HEK293 (cell line): Measurements from ENCODE around the gene IPO9.

Experiments used
- CTCF ChIA-PET: fragments of 350-600 bp; formaldehyde crosslinking; extraction: SDS; loops from one replicate; lab custom pipeline; 2021; ENCODE audit warnings: antibody characterized with exemption; lab: Yijun Ruan, JAX
- POLR2A ChIA-PET: fragments of 300-600 bp; formaldehyde crosslinking; extraction: SDS; loops from one replicate; lab custom pipeline; 2020; ENCODE audit warnings: antibody characterized with exemption, inconsistent platforms; lab: Yijun Ruan, JAX
- H3K27ac ChIP-seq: fragments of 200-500 bp; sonication (Bioruptor generic); 2 replicates; pipeline ENCODE4 v1.5.1; 2014; ENCODE audit warnings: low read depth, low read length, control low read depth, inconsistent platforms; ENCODE audit errors: extremely low read depth
- H3K36me3 ChIP-seq, 2 experiments: fragments of 200-500 bp in 1 of 2; sonication (Bioruptor generic) in 1 of 2; 1 replicate in 1 of 2; 2 replicates in 1 of 2; pipeline ENCODE4 v1.5.1; 2014 to 2017; ENCODE audit warnings: inconsistent platforms in 2 of 2, low read length in 2 of 2; ENCODE audit not compliant: control insufficient read depth in 2 of 2, insufficient read depth in 1 of 2
- H3K4me1 ChIP-seq: fragments of 200-500 bp; sonication (Bioruptor generic); 2 replicates; pipeline ENCODE4 v1.5.1; 2014; ENCODE audit warnings: mild to moderate bottlenecking, low read length, inconsistent platforms; ENCODE audit not compliant: control insufficient read depth, insufficient read depth
- H3K4me3 ChIP-seq: 2 replicates; pipeline ENCODE4 v1.5.1; 2011; ENCODE audit warnings: low read depth, mild to moderate bottlenecking, control low read depth, low read length, moderate library complexity
- H3K9me3 ChIP-seq: fragments of 200-500 bp; sonication (Bioruptor generic); 2 replicates; pipeline ENCODE4 v1.5.1; 2014; ENCODE audit warnings: low read depth, low read length, inconsistent platforms; ENCODE audit not compliant: control insufficient read depth, insufficient read depth
- ZNF132 ChIP-seq: fragments of 450-650 bp; formaldehyde crosslinking; IDR thresholded peaks from 2 replicates; pipeline ENCODE4 v1.5.1; 2017; ENCODE audit warnings: missing biosample characterization, missing genetic modification characterization, borderline replicate concordance
- ZNF133 ChIP-seq: fragments of 450-650 bp; formaldehyde crosslinking; IDR thresholded peaks from 2 replicates; pipeline ENCODE4 v1.5.1; 2016; ENCODE audit warnings: missing biosample characterization, missing genetic modification characterization
- ZNF146 ChIP-seq: fragments of 450-650 bp; formaldehyde crosslinking; IDR thresholded peaks from 2 replicates; pipeline ENCODE4 v1.5.1; 2016; ENCODE audit warnings: missing biosample characterization, missing genetic modification characterization
- ZNF155 ChIP-seq: fragments of 450-650 bp; formaldehyde crosslinking; IDR thresholded peaks from 2 replicates; pipeline ENCODE4 v1.5.1; 2016; ENCODE audit warnings: missing biosample characterization, missing genetic modification characterization
- ZNF239 ChIP-seq: fragments of 450-650 bp; formaldehyde crosslinking; IDR thresholded peaks from 2 replicates; pipeline ENCODE4 v1.5.1; 2016; ENCODE audit warnings: missing biosample characterization, missing genetic modification characterization
- ZNF24 ChIP-seq: fragments of 450-650 bp; formaldehyde crosslinking; IDR thresholded peaks from 2 replicates; pipeline ENCODE4 v1.5.1; 2016; ENCODE audit warnings: missing biosample characterization, missing genetic modification characterization
- ZNF341 ChIP-seq: fragments of 450-650 bp; formaldehyde crosslinking; IDR thresholded peaks from 2 replicates; pipeline ENCODE4; 2016; ENCODE audit warnings: low read depth, missing biosample characterization, missing genetic modification characterization
- ZNF366 ChIP-seq: fragments of 450-650 bp; formaldehyde crosslinking; conservative IDR thresholded peaks from 2 replicates; pipeline ENCODE4 v1.5.1; 2016; ENCODE audit warnings: missing biosample characterization, missing genetic modification characterization
- ZNF404 ChIP-seq: fragments of 450-650 bp; formaldehyde crosslinking; IDR thresholded peaks from 2 replicates; pipeline ENCODE4 v1.5.1; 2017; ENCODE audit warnings: missing biosample characterization, missing genetic modification characterization
- ZNF423 ChIP-seq: fragments of 450-650 bp; formaldehyde crosslinking; IDR thresholded peaks from 2 replicates; pipeline ENCODE4 v1.5.1; 2016; ENCODE audit warnings: missing biosample characterization, missing genetic modification characterization
- ZNF433 ChIP-seq: fragments of 450-650 bp; formaldehyde crosslinking; IDR thresholded peaks from 2 replicates; pipeline ENCODE4 v1.5.1; 2016; ENCODE audit warnings: missing biosample characterization, missing genetic modification characterization, low read depth
- ZNF558 ChIP-seq: fragments of 450-650 bp; formaldehyde crosslinking; IDR thresholded peaks from 2 replicates; pipeline ENCODE4 v1.5.1; 2016; ENCODE audit warnings: missing biosample characterization, missing genetic modification characterization
- ZNF600 ChIP-seq: fragments of 450-650 bp; formaldehyde crosslinking; IDR thresholded peaks from 2 replicates; pipeline ENCODE4 v1.5.1; 2016; ENCODE audit warnings: missing biosample characterization, missing genetic modification characterization
- ZNF610 ChIP-seq: fragments of 450-650 bp; formaldehyde crosslinking; IDR thresholded peaks from 2 replicates; pipeline ENCODE4 v1.5.1; 2016; ENCODE audit warnings: missing biosample characterization, missing genetic modification characterization, borderline replicate concordance
- ZSCAN30 ChIP-seq: fragments of 450-650 bp; IDR thresholded peaks from 2 replicates; pipeline ENCODE4 v1.5.1; 2018; ENCODE audit warnings: missing biosample characterization, mild to moderate bottlenecking, missing genetic modification characterization, moderate library complexity
- TF ChIP-seq, protein P1 (sequence below): fragments of 450-650 bp; formaldehyde crosslinking; IDR thresholded peaks from 2 replicates; pipeline ENCODE4 v1.5.1; 2017; ENCODE audit warnings: missing biosample characterization, missing genetic modification characterization
- TF ChIP-seq, protein P2 (sequence below): fragments of 450-650 bp; formaldehyde crosslinking; IDR thresholded peaks from 2 replicates; pipeline ENCODE4 v1.5.1; 2016; ENCODE audit warnings: missing biosample characterization, missing genetic modification characterization, borderline replicate concordance
- TF ChIP-seq, protein P3 (sequence below): fragments of 450-650 bp; formaldehyde crosslinking; IDR thresholded peaks from 2 replicates; pipeline ENCODE4 v1.5.1; 2016; ENCODE audit warnings: missing biosample characterization, missing genetic modification characterization, low read depth
- TF ChIP-seq, protein P4 (sequence below): fragments of 450-650 bp; formaldehyde crosslinking; IDR thresholded peaks from 2 replicates; pipeline ENCODE4 v1.5.1; 2016; ENCODE audit warnings: missing biosample characterization, missing genetic modification characterization
- TF ChIP-seq, protein P5 (sequence below): fragments of 450-650 bp; formaldehyde crosslinking; IDR thresholded peaks from 2 replicates; pipeline ENCODE4 v1.5.1; 2017; ENCODE audit warnings: missing biosample characterization, missing genetic modification characterization

The IPO9 gene

DNA sequence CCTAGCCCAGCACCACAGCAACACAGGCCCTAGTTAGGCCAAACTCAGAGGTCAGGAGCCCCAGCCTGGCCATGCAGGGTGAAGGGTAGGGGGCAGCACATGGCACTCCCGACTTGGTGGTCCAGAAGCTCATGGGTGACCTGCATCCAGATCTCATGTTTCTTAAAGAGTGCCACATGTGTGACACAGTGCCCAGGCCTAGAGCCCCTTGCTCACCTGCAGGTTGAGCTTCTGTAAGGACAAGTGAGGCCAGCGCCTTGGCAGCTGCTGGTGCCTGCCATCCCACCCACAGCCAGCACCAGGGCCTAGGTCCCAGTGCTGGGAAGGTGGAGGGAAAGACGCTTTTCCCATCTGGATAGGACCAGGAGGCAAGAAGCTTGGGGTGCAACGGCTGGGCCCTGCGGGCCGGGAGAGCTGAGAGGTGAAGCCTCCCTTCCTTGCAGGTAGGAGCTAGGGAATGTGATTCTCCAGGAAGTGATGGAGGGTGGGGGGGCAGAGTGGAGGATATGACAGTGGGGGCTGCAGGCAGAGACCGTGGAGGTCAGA, 66.2 kb downstream of the IPO9 start:
- CTCF ChIA-PET, result interaction anchor here (0.6 to 8.5 kb wide), 40 partner anchors 12 to 340 kb away, joined by 3 to 204 read pairs (median 6); partner anchors contain the start of genes LMOD1, RNPEP and TIMM17A
- POLR2A ChIA-PET, result interaction anchor here (0.7 to 1.7 kb wide), 6 partner anchors 9 to 88 kb away, joined by 3 to 10 read pairs (median 8); partner anchors contain the start of genes RNPEP and TIMM17A
- no peak overlapping the region for H3K4me3 ChIP-seq
- no peaks in the 10 kb centered on the region for H3K9me3 ChIP-seq
- H3K27ac ChIP-seq, result no peak overlapping the region
- no peaks in the 10 kb centered on the region for H3K4me1 ChIP-seq
- TF ChIP-seq ZNF341, result 0 out of 2 replicates have a peak, but pooled peaks have one; percentile 0
- TF ChIP-seq, protein P1, sequence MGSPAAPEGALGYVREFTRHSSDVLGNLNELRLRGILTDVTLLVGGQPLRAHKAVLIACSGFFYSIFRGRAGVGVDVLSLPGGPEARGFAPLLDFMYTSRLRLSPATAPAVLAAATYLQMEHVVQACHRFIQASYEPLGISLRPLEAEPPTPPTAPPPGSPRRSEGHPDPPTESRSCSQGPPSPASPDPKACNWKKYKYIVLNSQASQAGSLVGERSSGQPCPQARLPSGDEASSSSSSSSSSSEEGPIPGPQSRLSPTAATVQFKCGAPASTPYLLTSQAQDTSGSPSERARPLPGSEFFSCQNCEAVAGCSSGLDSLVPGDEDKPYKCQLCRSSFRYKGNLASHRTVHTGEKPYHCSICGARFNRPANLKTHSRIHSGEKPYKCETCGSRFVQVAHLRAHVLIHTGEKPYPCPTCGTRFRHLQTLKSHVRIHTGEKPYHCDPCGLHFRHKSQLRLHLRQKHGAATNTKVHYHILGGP (tag by site-specific recombination), result no peak
- H3K36me3 ChIP-seq, result no peaks in the 10 kb centered on the region

DNA sequence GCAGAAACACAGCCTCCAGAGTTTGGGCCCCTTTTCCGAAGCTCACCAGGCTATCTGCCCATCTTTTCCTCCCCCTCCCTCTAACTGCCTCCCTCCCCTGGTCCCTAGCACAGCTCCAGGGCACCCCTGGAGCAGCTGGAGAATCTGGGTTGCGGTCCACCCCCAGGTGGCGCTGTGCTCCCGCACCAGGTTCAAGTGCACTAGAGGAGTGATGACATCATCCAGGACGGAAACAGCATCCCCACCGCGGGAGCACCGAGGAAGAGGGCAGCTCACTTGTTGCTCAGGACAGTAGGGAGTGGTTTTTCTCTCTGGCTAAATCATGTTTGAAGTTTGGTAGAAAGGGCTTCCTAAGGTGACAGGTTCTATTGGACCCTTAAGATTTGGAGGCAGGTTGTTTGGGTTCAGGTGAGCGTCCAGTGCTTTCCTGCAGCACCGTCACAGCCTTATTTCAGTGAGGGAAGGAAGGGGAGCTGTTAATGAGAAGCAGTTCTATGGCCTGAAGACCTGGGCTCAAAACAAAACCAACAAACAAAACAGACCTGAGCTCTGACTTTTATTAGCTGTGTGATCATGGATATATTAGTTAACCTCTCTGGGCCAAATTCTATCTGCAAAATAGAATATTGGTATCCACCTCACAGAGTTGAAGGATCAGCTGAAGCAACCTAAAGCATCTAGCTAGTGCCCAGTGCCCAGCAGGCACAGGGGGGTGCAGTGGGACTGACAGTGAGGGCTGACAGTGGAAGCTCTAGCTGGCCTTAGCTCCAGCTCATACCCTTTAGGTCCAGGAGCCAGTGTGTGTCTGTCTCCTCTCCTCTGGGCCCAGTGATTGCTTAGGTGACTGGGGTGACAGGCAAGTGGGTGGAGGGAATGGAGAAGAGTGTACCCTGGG, 67.2 kb downstream of the IPO9 start:
- CTCF ChIA-PET, result interaction anchor here (0.6 to 8.5 kb wide), 59 partner anchors 11 to 279 kb away, joined by 3 to 204 read pairs (median 4); partner anchors contain the start of genes LMOD1, RNPEP and TIMM17A
- Histone ChIP-seq H3K36me3 (no peaks in the 10 kb centered on the region), H3K9me3 (no peaks in the 10 kb centered on the region), H3K4me1 (no peaks in the 10 kb centered on the region), H3K4me3 (no peak overlapping the region), H3K27ac (no peak overlapping the region)
- POLR2A ChIA-PET, result interaction anchor here (0.7 to 1.7 kb wide), 9 partner anchors 9 to 87 kb away, joined by 3 to 10 read pairs (median 5); partner anchors contain the start of genes LMOD1, RNPEP and TIMM17A
- peak; percentile 52 for TF ChIP-seq ZNF558 (tag by site-specific recombination)
- peak; percentile 52; the same call in 1 of the 2 replicates for TF ChIP-seq ZNF366 (tag by site-specific recombination)
- TF ChIP-seq ZNF239 (tag by site-specific recombination), result no peak
- TF ChIP-seq, protein P2, sequence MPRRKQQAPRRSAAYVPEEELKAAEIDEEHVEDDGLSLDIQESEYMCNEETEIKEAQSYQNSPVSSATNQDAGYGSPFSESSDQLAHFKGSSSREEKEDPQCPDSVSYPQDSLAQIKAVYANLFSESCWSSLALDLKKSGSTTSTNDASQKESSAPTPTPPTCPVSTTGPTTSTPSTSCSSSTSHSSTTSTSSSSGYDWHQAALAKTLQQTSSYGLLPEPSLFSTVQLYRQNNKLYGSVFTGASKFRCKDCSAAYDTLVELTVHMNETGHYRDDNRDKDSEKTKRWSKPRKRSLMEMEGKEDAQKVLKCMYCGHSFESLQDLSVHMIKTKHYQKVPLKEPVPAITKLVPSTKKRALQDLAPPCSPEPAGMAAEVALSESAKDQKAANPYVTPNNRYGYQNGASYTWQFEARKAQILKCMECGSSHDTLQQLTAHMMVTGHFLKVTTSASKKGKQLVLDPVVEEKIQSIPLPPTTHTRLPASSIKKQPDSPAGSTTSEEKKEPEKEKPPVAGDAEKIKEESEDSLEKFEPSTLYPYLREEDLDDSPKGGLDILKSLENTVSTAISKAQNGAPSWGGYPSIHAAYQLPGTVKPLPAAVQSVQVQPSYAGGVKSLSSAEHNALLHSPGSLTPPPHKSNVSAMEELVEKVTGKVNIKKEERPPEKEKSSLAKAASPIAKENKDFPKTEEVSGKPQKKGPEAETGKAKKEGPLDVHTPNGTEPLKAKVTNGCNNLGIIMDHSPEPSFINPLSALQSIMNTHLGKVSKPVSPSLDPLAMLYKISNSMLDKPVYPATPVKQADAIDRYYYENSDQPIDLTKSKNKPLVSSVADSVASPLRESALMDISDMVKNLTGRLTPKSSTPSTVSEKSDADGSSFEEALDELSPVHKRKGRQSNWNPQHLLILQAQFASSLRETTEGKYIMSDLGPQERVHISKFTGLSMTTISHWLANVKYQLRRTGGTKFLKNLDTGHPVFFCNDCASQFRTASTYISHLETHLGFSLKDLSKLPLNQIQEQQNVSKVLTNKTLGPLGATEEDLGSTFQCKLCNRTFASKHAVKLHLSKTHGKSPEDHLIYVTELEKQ, result no peak
- no peak for TF ChIP-seq ZNF423 (tag by site-specific recombination)
- no peak for TF ChIP-seq ZNF404 (tag by site-specific recombination)
- TF ChIP-seq ZNF155 (tag by site-specific recombination), result no peak
- TF ChIP-seq ZNF132 (tag by site-specific recombination), result no peak
- TF ChIP-seq, protein P3, sequence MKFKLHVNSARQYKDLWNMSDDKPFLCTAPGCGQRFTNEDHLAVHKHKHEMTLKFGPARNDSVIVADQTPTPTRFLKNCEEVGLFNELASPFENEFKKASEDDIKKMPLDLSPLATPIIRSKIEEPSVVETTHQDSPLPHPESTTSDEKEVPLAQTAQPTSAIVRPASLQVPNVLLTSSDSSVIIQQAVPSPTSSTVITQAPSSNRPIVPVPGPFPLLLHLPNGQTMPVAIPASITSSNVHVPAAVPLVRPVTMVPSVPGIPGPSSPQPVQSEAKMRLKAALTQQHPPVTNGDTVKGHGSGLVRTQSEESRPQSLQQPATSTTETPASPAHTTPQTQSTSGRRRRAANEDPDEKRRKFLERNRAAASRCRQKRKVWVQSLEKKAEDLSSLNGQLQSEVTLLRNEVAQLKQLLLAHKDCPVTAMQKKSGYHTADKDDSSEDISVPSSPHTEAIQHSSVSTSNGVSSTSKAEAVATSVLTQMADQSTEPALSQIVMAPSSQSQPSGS (tag by site-specific recombination), result peak; percentile 99
- TF ChIP-seq, protein P4, sequence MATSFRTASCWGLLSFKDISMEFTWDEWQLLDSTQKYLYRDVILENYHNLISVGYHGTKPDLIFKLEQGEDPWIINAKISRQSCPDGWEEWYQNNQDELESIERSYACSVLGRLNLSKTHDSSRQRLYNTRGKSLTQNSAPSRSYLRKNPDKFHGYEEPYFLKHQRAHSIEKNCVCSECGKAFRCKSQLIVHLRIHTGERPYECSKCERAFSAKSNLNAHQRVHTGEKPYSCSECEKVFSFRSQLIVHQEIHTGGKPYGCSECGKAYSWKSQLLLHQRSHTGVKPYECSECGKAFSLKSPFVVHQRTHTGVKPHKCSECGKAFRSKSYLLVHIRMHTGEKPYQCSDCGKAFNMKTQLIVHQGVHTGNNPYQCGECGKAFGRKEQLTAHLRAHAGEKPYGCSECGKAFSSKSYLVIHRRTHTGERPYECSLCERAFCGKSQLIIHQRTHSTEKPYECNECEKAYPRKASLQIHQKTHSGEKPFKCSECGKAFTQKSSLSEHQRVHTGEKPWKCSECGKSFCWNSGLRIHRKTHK (tag by site-specific recombination), result no peak
- TF ChIP-seq ZNF146, result no peak
- TF ChIP-seq, protein P5, sequence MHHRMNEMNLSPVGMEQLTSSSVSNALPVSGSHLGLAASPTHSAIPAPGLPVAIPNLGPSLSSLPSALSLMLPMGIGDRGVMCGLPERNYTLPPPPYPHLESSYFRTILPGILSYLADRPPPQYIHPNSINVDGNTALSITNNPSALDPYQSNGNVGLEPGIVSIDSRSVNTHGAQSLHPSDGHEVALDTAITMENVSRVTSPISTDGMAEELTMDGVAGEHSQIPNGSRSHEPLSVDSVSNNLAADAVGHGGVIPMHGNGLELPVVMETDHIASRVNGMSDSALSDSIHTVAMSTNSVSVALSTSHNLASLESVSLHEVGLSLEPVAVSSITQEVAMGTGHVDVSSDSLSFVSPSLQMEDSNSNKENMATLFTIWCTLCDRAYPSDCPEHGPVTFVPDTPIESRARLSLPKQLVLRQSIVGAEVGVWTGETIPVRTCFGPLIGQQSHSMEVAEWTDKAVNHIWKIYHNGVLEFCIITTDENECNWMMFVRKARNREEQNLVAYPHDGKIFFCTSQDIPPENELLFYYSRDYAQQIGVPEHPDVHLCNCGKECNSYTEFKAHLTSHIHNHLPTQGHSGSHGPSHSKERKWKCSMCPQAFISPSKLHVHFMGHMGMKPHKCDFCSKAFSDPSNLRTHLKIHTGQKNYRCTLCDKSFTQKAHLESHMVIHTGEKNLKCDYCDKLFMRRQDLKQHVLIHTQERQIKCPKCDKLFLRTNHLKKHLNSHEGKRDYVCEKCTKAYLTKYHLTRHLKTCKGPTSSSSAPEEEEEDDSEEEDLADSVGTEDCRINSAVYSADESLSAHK (tag by site-specific recombination), result no peak
- TF ChIP-seq ZNF24, result peak; percentile 86; the same call in 1 of the 2 replicates
- TF ChIP-seq ZNF600 (tag by site-specific recombination), result peak; percentile 93
- no peak for TF ChIP-seq ZNF610 (tag by site-specific recombination)
- TF ChIP-seq ZNF133 (tag by site-specific recombination), result no peak
- TF ChIP-seq ZNF433 (tag by site-specific recombination), result no peak
- peak; percentile 98 for TF ChIP-seq ZSCAN30
